Hematopoietic multipotent progenitor cell treated with erythropoietin and hydrocortisone succinate and interleukin-3 and kit ligand, for 17 days (in vitro differentiated cells): ENCODE measurements around the gene ETFDH.
"Not testable (repeated sequence)": the region's sequence is repeated elsewhere in the genome, so short reads cannot be mapped to it uniquely, and the experiment has no call there.

ENCODE experiments used
- DNase-seq: peaks from one replicate; pipeline ENCODE4 v3.0.0-alpha.2; 2015; ENCODE audit warnings: low spot score

ETFDH gene

DNA sequence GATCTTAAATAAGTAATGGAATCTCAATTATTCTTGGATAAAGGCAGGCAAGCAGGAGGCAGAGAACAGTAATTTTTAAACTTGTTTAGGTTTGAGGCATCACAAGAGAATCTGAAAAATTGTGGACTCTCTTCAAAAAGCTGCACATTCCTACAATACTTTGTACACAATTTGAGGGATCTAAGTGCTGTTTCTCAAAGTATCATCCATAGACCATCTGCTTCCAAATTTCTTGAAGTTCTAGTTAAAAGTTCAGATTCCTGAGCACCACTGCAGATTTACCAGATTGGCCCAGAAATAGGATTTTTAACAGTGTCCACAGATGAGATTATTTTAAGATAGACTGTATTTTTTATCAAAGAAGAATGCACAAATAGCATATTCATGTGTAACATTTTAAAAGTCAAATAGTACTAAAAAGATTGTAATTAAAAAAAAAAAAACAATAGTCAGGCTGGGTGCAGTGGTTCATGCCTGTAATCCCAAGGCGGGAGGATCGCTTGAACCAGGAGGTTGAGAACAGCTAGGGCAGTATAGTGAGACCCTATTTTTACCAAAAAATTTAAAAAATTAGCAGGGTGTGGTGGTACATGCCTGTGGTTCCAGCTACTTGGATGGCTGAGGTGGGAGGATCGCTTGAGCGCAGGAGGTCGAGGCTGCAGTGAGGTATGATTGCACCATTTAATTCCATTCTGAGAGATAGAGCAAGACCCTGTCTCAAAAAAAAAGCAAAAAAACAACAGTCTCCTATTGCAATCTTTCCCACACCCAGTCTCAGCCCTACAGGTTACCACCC lies 82.5 kb downstream of the ETFDH start:
- no peak for DNase-seq

DNA sequence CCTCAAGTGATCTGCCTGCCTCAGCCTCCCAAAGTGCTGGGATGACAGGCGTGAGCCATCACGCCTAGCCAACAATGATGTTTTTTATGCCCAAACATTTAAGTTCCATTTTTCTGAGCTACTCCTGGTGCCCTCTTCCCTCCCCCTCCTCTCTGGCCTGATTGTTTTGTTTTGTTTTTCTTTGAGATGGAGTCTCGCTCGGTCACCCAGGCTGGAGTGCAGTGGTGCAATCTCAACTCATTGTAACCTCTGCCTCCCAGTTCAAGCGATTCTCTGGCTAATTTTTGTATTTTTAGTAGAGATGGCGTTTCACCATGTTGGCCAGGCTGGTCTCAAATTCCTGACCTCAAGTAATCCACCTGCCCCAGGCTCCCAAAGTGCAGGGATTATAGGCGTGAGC lies 83.7 kb downstream of the ETFDH start:
- DNase-seq, result not testable (repeated sequence)

DNA sequence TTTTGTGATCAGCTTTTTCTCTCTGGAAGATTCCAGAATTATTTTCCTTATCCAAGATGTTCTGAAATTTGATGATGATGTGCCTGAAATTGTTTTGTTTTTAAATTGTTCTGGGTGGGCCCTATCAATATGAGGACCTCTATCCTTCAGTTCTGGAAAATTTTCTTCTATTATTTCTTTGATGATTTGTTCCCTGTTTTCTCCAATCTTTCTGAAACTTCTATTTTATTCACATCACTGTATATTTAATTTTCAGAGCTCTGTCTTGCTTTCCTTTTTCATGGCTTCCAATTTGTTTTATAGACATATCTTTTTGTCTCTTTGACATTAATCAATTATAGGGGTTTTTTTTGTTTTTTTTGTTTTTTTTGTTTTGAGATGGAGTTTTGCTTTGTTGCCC lies 84.5 kb downstream of the ETFDH start:
- no peak for DNase-seq

DNA sequence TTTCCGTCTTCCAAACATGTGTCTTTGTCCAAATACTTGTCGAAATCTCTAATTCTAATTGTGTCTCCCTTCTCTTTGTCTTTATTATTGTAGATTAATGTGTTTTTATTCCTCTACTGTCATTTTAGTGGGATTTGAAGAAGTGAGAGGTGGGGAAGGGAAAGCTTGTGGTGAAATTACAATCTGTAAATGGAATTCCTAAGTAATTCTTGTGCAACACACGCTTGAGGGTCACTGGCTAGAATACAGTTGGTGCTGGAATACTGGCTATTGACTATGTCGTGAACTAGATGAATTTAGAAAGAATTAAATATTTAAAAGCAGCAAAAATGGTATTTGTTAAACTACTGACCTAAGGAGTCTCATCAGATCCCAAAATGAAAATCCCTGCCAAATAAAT lies 86.0 kb downstream of the ETFDH start:
- no peak for DNase-seq

DNA sequence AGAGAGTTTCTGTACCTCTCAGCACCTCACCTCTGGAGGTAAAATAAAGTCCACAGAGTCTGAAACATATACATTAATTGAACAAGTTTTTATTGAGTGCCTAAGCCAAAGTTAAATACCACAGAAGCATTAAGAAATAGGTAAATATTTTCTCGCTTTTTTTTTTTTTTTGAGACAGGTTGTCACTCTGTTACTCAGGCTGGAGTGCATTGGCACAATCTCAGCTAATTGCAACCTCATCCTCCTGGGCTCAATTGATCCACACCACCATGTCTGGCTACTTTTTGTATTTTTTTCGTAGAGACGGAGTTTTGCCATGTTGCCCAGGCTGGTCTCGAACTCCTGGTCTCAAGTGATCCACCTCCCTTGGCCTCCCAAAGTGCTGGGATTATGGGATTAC lies 86.6 kb downstream of the ETFDH start:
- DNase-seq, result no peak
